IPS-NIHi7 (cell line): ENCODE results near the gene RUVBL1.
"Not testable (repeated sequence)": the region's sequence is repeated elsewhere in the genome, so short reads cannot be mapped to it uniquely, and the experiment has no call there.

Experiments used
- DNase-seq: peaks from one replicate; pipeline ENCODE4 v3.0.0; 2012; ENCODE audit warnings: mixed read lengths; ENCODE audit errors: extremely low spot score

Gene RUVBL1

DNA sequence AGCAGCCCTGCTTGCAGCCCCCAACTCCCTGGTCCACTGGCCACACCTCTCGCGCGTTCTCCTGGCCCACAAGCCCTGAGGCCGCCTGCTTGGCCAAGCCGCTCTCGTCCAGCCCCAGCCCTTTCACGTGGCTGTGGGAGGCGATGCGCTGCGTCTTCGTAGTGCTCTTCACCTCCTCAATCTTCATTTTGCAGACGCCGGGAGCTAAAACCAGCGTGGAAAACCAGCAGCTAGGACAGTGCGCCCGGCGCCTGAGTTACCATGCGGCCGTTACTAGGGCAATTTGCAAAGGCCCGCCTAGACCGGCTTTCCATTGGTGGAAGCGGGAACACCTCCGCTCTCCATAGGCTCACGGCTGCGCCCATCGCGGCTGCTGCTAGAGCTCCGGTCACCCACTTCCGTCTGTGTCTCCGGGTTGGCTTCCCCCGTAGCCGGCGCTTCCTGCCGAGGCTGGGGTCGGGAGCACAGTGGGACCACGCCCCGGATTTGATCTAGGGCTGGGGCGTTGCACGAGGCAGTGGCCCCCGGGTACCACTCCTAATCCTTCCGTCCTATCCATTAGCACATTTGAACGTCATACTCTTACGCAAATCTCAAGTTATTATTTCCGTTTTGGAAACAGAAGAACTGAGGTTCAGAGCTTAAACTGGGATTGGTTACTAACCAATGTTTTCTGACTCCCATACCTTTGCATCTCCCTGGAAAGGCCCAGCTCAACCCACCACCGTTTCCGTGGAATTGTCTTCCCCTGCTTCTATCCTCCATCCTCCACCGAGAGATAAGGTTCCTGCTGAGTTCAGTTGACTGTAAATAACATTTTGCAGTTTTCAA is at the start of gene RUVBL1:
Gene RUVBL1 (minus strand): TSS at position 275 of the 831 bp plus-strand sequence. CDS start 88 bp downstream, at position 187.
- peak; percentile 100 for DNase-seq

DNA sequence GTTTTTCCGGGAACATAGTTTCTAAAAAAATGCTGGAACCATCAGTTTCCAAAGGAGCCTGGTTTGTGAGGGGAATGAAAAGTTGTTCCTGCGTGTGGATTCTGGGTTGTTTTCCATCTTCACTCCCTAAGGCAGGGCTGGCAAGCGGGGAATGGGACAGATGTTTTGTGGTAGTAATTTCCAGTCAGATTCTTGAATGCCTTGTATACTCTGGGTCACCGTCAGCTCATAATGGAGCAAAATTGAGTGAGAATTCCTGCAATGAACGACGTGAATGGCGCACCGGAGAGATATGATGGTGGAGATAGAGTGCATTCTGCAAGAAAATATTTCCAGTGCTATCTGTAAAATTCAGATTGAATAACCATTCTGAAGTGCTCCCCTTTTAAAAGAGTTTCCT is 49.6 kb upstream of the RUVBL1 start:
- DNase-seq: no peak

DNA sequence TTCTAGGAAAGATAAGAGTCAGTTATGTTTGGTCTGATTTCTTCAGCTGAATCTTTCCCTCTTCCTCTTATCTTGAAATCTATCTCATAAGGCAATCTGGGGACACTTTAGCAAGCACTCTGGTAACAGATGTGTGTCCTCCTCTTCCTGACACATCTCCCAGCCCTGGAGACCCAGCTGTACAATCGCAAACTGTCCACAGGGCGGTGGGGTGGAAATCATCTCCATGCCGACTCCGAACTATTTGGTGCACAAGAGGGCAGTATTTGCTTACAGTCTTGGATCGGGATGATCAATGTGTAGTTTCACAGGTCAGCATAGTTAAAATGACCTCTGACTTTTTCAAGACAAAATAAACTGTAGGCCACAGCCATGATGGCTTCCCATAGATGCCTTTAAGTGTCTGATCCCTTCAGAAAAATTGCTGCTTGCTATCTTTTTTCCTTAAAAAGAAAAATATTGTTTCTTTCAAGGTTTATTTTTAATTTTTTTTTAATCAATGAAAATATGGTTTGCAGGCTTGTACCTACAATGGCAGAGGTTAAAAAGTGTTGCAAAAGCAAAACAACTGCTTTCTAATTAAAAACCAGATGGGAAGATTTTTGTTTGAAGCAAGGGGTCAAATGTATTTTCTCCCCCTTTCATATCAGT is 47.4 kb upstream of the RUVBL1 start:
- peak; percentile 51 for DNase-seq

DNA sequence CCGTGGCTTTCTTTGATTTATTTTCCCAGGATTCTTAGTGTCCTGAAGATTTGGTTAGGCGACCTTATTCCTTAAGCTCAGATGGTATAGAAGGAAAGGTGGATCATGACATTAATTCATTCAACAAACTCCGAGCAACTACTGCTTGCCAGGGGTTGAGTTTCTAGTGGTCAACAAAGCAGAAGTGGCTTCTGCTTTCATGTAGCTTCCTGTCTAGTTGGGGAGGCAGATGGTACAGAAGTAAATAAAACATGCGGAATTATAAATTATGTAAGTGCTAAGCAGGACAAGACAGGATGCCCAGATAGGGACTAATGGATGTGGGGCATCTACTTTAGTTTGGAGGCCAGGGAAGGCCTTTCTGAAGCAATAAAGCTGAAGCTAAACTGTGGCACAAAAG is 45.2 kb upstream of the RUVBL1 start:
- DNase-seq: no peak

DNA sequence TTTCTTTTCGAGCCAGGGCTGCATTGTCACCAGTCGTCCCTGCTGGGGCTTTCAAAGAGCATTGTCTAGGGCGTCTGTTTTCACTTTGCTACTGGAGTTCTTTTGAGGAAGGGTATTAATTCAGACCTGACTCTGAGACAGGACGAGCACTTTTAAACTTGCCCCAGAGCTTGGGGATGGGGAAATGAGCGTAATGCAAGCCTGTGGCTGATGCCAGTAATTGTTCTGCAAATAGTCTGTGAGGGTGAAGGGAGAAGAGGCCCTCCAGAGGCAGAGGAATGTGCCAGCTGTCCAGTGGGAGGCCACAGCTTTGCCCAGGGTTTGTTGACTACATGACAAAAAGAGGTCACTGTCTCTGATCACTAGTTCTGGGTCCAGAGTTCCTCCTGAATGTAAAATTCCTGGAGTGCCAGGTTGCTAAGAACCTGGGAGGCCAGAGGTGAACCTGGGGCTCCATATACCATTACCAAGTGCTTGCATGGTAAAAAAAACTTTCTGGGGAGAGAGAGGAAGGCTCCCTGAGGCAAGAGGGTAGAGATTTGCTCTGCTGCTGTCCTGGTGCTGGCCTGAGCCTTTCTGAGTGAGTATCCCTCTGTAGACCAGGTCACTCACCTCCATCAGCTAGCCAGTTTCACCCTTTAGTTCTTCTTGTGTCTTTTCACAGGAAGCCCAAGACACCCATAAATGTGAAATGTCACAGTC is 44.5 kb upstream of the RUVBL1 start:
- DNase-seq: no peak

DNA sequence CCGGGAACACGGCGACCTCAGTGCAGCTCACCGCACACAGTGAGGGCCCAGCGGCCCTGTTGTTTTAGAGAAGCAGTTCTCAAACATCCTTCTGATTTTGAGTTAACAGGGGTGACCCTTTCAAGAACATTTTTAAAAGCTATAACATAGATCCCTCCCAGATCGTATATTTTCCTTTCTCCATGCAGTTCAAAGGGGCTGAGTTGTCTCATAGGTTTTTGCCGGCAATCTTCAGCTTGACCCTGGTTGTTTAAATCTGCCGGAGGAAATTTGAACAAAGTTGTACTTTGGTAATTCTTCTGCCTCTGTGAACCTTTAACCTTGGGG is 44.0 kb upstream of the RUVBL1 start:
- no peak for DNase-seq

DNA sequence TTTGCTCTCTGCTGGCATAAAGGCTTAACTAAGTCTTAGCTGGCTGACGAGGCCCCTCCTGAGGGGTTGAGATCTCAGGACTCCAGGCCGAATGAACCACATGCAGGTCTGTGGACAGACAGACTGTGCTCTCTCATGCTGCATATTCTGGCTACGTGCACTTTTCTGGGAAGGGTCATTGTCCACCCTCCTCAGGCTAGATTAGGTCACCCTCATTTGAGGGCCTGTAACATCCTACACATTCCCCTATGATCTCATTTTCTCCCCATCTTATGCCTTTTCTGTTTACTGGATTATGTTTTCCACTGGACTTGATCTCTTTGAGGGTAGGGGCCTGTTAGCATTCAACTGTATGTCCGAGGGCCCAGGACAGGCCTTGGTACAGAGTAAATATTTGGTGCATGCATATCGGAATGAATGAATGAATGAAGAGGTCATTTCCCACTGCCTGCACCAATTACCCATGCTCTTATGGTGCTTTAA is 43.4 kb upstream of the RUVBL1 start:
- DNase-seq: no peak

DNA sequence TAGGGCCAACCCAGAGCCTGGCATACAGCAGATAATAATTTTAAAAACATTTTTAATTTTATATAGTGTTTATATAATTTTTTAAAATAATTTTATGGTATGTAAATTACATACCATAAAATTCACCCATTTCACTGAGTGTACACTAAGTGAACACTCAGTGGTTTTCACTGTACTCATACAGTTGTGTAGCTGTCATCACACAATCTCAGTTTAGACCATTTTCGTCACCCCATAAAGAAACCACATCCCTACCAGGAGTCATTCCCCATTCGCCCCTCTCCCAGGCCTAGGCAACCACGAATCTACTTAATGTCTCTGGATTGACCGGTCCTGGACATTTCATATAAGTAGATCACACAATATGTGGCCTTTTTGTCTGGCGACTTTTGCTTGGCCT is 39.8 kb upstream of the RUVBL1 start:
- no peak for DNase-seq

DNA sequence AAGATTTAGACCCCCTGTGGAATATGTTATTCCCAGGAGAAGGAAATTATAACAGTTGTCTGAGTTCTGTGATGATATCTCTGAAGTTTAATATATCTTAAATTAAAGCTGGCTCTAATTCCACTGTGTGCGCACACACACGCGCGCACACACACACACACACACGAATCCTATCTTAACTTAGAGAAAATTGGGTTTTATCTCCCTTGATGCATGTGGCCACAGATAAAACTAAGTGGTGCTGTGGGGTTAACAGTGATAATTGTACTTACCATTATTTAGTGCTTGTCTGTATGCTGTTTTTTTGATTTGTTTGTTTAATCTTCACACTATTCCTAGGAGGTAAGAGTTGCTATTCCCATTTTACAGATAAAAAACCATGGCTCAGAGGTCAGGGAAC is 37.0 kb upstream of the RUVBL1 start:
- DNase-seq: no peak

DNA sequence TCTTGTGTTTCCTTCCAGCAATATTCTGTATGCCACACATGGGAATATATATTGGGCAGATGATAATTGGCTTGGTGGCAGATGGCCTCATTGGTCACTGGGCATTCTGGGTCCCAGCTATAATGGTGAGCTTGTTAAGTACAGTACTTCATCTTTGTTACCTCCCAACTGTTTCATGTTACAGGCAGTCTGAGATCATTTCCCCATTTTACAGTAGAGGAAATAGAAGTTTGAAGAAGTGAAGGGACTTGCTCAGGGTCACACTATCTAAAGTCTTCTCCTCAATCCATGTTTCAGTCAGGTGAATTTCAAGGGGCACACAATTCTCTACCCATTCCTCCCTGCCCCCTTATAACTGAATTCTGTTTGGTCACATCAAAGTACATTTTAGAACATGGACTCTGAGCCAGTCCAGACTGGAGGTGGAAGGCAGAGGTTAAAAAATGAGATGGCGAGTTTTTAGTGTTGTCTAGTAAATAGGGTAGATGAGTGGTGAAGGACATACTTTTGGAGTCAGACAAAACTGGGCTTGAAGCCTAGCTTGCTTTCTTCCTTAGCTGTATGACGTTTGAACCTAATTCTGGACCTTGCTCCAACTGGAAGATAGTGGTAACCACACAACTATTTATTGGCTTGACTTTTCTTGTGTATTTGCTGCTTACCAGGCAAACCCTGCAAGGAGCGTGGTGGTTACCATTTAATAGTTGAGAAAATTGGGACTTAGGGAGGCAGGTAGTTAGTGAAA is 32.2 kb upstream of the RUVBL1 start:
- no peak for DNase-seq

DNA sequence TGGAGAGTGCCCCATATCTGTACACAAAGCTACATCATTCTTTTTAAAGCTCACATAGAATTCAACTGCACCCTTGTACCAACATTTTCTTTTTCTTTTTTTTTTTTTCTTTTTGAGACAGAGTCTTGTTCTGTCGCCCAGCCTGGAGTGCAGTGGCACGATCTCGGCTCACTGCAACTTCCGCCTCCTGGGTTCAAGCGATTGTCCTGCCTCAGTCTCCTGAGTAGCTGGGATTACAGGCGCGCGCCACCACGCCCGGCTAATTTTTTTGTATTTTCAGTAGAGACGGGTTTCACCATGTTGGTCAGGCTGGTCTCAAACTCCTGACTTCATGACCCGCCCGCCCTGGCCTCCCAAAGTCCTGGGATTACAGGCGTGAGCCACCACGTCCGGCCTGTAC is 30.7 kb upstream of the RUVBL1 start:
- not testable (repeated sequence) for DNase-seq

DNA sequence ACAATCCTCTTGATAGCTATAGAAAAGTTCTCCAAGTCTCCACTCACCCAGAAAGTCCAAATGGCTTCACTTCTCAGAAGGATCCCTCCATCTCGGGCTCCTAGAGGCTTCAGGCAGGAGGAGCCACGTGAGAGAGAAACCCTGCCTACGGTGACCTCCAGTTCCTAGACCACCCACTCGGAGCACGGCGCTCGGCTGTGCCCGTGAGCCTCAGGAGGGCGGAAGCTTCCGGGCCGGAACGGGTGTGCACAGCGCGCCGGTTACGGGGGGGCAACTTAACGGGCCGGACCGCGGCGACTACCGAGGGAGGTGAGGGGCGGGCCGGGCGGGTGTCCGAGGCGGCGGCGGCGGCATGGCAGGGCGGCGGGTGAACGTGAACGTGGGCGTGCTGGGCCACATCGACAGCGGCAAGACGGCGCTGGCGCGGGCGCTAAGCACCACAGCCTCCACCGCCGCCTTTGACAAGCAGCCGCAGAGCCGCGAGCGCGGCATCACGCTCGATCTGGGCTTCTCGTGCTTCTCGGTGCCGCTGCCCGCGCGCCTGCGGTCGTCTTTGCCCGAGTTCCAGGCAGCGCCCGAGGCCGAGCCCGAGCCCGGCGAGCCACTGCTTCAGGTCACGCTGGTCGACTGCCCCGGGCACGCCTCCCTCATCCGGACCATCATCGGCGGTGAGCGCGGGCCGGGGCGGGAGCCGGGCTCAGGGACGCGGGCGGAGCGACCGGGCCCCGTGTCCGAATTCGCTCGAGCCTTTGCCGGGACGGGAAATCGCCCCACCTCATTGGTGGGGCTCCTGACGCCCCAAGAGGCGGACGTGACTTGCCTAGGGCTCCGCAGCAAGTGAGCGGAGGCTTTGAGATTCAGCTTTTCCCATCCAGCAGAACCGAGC is 29.8 kb upstream of the RUVBL1 start, which contains the start of gene EEFSEC:
Gene EEFSEC (plus strand): TSS at position 326 of the 886 bp plus-strand sequence. CDS start 27 bp downstream, at position 353.
- peak; percentile 85 for DNase-seq

DNA sequence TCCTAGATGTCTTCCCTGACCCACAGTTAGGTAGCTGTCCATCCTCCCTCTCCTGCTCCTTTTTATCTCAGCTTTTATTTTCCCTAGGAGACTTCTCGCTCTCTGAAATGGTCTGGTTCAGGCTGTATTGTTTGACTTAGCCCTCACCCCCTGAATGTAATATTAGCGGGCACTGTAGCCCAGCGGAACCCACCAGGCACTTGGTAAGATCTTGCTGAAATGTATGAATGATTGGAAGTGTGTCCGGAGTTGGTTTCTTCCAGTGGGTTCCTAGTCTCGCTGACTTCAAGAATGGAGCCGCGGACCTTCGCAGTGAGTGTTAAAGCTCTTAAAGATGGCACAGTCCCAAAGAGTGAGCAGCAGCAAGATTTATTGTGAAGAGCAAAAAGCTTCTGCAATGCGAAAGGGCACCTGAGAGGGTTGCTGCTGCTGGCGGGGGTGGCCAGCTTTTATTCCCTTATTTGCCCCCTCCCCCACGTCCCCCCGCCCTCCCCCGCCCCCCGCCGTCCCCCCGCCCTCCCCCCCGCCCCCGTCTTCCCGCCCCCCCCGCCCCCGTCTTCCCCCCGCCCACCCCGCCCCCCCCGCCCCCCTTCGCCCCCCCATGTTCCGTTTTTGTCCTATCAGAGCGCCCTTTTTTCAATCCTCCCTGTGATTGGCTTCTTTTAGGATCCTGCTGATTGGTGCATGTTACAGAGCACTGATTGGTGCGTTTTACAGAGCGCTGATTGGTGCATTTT is 29.0 kb upstream of the RUVBL1 start:
- DNase-seq: no peak

DNA sequence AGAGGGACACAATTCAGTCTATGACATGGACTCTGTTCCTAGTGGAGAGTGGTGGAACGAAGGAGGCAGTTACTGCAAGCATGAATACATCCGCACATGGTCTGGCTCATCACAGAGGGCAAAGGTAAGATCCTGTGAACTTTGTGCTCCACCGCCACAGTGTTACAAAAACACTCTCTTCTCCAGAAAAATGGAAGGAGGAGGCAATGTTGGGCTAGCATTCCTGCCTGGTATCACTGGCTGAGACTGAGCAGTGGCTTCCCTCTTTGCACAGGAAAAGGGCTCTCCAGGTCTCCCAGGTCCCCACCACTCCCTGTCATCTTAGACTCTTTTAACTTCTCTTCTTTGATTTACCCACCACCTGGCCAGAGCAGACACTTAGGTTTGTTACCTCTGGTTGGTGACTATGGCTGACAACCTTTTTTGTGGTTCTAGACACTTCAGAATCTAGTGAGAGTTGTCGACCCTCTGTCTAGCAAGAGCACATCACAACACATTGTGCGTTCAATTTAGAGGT is 28.2 kb upstream of the RUVBL1 start:
- no peak for DNase-seq

DNA sequence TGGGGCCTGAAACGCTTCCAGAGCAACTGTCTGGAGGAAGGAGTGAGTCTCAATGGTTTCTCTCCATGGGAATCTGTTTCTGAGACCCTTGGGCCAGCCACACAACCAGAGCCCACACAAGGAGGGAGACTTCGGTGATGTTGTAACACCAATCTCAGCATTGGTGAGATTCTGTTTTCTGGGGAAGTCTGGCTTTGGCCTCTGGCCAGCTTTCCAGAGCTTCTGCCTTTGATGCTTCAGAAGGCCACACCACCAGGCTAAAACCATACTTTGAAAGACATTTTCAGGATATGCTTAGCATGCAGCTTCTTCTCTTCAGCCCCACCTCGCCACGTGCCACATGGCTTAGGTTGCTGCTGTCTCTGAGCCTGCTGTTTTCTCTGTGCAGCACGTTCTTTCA is 26.0 kb upstream of the RUVBL1 start:
- no peak for DNase-seq

DNA sequence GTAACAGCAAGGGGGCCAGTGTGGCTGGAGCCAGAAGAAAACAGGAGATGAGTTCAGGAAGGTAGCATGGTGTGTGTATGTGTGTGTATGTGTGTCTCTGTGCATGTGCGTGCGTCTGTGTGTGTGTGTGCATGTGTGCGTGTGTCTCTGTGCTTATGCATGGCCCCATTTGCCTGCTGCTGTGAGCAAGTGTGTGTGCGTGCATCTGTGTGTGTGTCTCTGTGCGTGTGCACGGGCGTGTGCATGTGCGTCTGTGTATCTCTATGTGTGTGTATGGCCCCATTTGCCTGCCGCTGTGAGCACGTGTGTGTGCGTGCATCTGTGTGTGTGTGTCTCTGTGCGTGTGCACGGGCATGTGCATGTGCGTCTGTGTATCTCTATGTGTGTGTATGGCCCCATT is 22.6 kb upstream of the RUVBL1 start:
- no peak for DNase-seq

DNA sequence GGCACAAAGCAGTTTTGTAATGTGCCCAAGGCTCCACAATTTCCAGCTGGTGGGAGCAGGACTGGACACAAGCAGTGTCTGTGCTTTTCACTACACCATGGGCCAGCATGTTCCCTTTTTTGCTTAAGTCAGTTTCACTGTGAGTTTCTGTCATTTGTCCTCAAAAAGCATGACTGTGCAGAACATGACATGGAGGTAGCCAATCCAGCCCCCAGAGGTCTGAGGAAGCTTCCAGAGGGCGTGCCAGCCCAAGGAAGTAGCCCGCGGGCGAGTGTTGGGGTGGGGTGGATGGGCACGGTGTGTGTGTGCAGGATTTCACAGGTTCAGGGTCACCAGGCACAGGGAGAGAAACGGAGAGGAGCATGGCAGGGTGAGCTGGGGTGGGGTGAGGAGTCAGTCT is 21.7 kb upstream of the RUVBL1 start:
- no peak for DNase-seq

DNA sequence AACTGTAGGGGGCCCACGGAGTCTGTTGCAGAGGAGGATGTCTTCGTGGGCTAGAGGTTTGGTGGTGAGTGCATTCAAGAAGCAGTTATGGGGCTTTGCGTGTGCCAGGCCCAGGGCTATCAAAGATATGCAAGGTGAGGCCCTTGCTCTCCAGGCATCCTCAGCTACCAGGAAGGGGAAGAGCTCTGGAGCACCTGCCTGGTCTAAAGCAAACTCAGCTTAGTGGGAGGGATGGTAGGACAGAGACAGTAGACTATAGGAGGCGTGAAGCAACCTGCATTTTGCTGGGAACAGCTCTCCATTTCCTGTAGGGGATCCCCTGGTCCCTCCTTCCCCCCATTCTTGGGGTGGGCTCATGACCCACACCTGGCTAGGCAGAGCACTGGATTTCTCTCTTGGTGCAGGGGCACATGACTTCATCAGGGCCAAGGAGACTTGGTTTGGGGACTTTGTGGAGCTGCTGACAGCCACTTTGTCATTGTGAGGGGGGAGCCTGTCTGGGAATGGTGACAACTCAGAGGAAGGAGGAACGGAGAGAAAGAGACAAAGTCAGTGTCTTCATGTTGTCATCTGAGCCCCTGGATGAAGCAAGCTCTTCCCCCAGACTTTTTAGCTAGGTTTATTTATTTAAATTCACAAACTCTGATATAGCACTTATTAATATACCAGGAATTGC is 21.0 kb upstream of the RUVBL1 start:
- no peak for DNase-seq

DNA sequence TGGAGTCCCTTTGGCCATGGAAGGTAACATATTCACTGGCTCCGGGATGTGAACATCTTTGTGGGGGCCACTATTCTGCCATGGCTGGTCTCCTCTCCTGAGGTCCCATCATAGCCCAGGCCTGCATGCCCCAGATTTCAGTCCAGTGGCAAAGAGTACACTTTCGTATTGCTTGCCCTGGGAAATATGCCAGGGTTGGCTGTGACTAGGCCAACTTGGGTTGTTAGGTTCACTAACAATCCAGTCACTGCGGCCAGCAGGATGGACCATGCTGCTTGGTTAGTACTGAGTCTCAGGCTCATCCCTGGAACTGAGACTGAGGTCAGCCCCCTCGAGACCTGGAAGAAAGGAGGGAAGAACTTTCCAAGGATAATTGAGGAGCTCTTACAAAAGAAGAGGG is 19.9 kb upstream of the RUVBL1 start:
- no peak for DNase-seq
